ENCODE data around the gene FHOD3. TPM values are rescaled to one million over a fixed set of nuclear protein-coding genes. Genes with fewer than 3 reads are reported as not detected.
A peak's percentile ranks its signal among the peaks of the same experiment; 100 is the strongest.

Gene FHOD3
- total and polyA plus RNA-seq, 2 of the 8 experiments (the other 6 are each of a cell fraction or from before 2014, with no cell fraction given): 9.7 to 10.5 TPM

DNA sequence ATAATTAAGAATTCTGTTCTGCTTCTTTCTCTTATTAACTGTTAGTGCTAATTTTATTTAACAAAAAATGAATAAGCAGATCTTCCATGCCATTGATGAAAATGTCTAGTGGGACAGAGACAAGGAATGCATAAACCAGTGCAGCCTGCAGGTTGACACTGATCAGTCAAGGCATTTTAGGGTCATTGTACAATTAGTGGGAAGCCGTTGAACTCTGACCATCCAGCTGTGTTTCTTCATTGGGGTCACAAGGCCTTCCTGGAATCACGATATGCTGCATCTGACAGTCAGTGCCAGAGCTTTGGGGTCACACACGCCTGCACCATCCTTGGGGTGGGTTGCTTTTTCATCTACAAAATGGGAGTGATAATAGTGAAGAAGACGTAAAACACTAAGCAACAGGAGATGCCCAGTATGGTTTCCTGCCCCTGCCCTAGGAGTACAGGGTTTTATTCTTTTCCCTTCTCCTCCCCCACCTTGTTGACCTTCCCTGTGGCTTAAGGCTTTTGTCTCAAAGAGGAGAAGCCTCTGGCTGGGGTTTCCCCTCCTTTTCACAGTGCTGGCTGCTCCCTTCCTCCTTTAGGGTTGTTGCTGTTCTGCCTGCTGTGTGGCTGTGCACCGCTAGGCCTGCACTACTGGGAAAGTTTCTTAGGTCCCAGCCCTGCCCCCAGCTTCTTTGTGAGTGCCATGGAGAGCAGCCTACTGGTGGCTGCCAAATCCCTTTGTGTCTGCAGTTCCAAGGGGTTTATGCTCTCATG lies 285.7 kb downstream of the FHOD3 start (continued):
- TF ChIP-seq, protein P1, sequence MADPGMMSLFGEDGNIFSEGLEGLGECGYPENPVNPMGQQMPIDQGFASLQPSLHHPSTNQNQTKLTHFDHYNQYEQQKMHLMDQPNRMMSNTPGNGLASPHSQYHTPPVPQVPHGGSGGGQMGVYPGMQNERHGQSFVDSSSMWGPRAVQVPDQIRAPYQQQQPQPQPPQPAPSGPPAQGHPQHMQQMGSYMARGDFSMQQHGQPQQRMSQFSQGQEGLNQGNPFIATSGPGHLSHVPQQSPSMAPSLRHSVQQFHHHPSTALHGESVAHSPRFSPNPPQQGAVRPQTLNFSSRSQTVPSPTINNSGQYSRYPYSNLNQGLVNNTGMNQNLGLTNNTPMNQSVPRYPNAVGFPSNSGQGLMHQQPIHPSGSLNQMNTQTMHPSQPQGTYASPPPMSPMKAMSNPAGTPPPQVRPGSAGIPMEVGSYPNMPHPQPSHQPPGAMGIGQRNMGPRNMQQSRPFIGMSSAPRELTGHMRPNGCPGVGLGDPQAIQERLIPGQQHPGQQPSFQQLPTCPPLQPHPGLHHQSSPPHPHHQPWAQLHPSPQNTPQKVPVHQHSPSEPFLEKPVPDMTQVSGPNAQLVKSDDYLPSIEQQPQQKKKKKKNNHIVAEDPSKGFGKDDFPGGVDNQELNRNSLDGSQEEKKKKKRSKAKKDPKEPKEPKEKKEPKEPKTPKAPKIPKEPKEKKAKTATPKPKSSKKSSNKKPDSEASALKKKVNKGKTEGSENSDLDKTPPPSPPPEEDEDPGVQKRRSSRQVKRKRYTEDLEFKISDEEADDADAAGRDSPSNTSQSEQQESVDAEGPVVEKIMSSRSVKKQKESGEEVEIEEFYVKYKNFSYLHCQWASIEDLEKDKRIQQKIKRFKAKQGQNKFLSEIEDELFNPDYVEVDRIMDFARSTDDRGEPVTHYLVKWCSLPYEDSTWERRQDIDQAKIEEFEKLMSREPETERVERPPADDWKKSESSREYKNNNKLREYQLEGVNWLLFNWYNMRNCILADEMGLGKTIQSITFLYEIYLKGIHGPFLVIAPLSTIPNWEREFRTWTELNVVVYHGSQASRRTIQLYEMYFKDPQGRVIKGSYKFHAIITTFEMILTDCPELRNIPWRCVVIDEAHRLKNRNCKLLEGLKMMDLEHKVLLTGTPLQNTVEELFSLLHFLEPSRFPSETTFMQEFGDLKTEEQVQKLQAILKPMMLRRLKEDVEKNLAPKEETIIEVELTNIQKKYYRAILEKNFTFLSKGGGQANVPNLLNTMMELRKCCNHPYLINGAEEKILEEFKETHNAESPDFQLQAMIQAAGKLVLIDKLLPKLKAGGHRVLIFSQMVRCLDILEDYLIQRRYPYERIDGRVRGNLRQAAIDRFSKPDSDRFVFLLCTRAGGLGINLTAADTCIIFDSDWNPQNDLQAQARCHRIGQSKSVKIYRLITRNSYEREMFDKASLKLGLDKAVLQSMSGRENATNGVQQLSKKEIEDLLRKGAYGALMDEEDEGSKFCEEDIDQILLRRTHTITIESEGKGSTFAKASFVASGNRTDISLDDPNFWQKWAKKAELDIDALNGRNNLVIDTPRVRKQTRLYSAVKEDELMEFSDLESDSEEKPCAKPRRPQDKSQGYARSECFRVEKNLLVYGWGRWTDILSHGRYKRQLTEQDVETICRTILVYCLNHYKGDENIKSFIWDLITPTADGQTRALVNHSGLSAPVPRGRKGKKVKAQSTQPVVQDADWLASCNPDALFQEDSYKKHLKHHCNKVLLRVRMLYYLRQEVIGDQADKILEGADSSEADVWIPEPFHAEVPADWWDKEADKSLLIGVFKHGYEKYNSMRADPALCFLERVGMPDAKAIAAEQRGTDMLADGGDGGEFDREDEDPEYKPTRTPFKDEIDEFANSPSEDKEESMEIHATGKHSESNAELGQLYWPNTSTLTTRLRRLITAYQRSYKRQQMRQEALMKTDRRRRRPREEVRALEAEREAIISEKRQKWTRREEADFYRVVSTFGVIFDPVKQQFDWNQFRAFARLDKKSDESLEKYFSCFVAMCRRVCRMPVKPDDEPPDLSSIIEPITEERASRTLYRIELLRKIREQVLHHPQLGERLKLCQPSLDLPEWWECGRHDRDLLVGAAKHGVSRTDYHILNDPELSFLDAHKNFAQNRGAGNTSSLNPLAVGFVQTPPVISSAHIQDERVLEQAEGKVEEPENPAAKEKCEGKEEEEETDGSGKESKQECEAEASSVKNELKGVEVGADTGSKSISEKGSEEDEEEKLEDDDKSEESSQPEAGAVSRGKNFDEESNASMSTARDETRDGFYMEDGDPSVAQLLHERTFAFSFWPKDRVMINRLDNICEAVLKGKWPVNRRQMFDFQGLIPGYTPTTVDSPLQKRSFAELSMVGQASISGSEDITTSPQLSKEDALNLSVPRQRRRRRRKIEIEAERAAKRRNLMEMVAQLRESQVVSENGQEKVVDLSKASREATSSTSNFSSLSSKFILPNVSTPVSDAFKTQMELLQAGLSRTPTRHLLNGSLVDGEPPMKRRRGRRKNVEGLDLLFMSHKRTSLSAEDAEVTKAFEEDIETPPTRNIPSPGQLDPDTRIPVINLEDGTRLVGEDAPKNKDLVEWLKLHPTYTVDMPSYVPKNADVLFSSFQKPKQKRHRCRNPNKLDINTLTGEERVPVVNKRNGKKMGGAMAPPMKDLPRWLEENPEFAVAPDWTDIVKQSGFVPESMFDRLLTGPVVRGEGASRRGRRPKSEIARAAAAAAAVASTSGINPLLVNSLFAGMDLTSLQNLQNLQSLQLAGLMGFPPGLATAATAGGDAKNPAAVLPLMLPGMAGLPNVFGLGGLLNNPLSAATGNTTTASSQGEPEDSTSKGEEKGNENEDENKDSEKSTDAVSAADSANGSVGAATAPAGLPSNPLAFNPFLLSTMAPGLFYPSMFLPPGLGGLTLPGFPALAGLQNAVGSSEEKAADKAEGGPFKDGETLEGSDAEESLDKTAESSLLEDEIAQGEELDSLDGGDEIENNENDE (IDR thresholded peaks at IDR 0.05; ENCODE audit: insufficient replicate concordance, low read length): no peak
- TF ChIP-seq, protein P2, sequence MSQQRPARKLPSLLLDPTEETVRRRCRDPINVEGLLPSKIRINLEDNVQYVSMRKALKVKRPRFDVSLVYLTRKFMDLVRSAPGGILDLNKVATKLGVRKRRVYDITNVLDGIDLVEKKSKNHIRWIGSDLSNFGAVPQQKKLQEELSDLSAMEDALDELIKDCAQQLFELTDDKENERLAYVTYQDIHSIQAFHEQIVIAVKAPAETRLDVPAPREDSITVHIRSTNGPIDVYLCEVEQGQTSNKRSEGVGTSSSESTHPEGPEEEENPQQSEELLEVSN (IDR thresholded peaks at IDR 0.05): no peak
- TF ChIP-seq HDAC2 (IDR thresholded peaks at IDR 0.05; ENCODE audit: borderline replicate concordance in 1 of 2, low read depth in 2 of 2, low read length in 2 of 2): peak; percentile 43 to 82; a peak in 2 of 4 replicates
- no peak for TF ChIP-seq JUN (IDR thresholded peaks at IDR 0.05; ENCODE audit: low read depth, low read length)
- peak; percentile 61; the same call in 1 of the 2 replicates for TF ChIP-seq SP4 (IDR thresholded peaks at IDR 0.05; ENCODE audit: low read length)
- TF ChIP-seq MAFK (IDR thresholded peaks at IDR 0.05; ENCODE audit: low read depth, low read length): no peak
- TF ChIP-seq EZH2 (IDR thresholded peaks at IDR 0.05; ENCODE audit: low read depth, low read length, severe bottlenecking): no peak
- peak; percentile 88 for TF ChIP-seq SP1 (IDR thresholded peaks at IDR 0.05; ENCODE audit: low read depth, low read length)
- TF ChIP-seq BACH1 (IDR thresholded peaks at IDR 0.05; ENCODE audit: low read length): no peak
